ENCODE data around the gene MCOLN3.

The MCOLN3 gene

GRCh38 chr1:85048296-85049064 is at the start of gene MCOLN3:
TSS of gene MCOLN3 (minus strand) at chr1:85048500. CDS start at chr1:85045360, 3,140 bp downstream.
- H3K27ac Mint-ChIP-seq: no peak within 1 kb of the TSS
- H3K36me3 Mint-ChIP-seq: no peaks in the 10 kb centered on the region
- H3K4me1 Mint-ChIP-seq: peaks cover 7% of the 10 kb centered on the region
- H3K27me3 Mint-ChIP-seq: peaks cover 17% of the 10 kb centered on the region
- ATAC-seq (ENCODE audit: low read depth) (peak; percentile 66), DNase-seq (ENCODE audit: low spot score in 2 of 2) (peak in 1 of 2 donors; percentile 33)
- H3K9me3 Mint-ChIP-seq: no peaks in the 10 kb centered on the region
- H3K4me3 Mint-ChIP-seq: peak within 1 kb of the TSS; percentile 85

- H3K9me3 Mint-ChIP-seq: no peaks in the 10 kb centered on the region
- no peak overlapping the region for H3K4me3 Mint-ChIP-seq
- peaks cover 4% of the 10 kb centered on the region for H3K4me1 Mint-ChIP-seq
- H3K36me3 Mint-ChIP-seq: no peaks in the 10 kb centered on the region
- no peak overlapping the region for H3K27ac Mint-ChIP-seq
- DNase-seq (ENCODE audit: low spot score in 2 of 2) (no peak), ATAC-seq (ENCODE audit: low read depth) (no peak)
- H3K27me3 Mint-ChIP-seq: peaks cover 9% of the 10 kb centered on the region
These were observed 45.3 kb upstream of the MCOLN3 start for GRCh38 chr1:85093644-85094043.

- H3K4me1 Mint-ChIP-seq: peaks cover 4% of the 10 kb centered on the region
- no peak overlapping the region for H3K4me3 Mint-ChIP-seq
- ATAC-seq (ENCODE audit: low read depth) (no peak), DNase-seq (ENCODE audit: low spot score in 2 of 2) (no peak)
- peaks cover 9% of the 10 kb centered on the region for H3K27me3 Mint-ChIP-seq
- H3K36me3 Mint-ChIP-seq: no peaks in the 10 kb centered on the region
- no peak overlapping the region for H3K27ac Mint-ChIP-seq
- H3K9me3 Mint-ChIP-seq: no peaks in the 10 kb centered on the region
These were observed 43.5 kb upstream of the MCOLN3 start for GRCh38 chr1:85091671-85092280.

- no peaks in the 10 kb centered on the region for H3K36me3 Mint-ChIP-seq
- DNase-seq (ENCODE audit: low spot score in 2 of 2) (no peak), ATAC-seq (ENCODE audit: low read depth) (no peak)
- H3K4me3 Mint-ChIP-seq: no peak overlapping the region
- H3K9me3 Mint-ChIP-seq: no peaks in the 10 kb centered on the region
- peaks cover 4% of the 10 kb centered on the region for H3K4me1 Mint-ChIP-seq
- no peak overlapping the region for H3K27ac Mint-ChIP-seq
- H3K27me3 Mint-ChIP-seq: peaks cover 8% of the 10 kb centered on the region
These were observed 41.9 kb upstream of the MCOLN3 start for GRCh38 chr1:85090225-85090624.

DNA sequence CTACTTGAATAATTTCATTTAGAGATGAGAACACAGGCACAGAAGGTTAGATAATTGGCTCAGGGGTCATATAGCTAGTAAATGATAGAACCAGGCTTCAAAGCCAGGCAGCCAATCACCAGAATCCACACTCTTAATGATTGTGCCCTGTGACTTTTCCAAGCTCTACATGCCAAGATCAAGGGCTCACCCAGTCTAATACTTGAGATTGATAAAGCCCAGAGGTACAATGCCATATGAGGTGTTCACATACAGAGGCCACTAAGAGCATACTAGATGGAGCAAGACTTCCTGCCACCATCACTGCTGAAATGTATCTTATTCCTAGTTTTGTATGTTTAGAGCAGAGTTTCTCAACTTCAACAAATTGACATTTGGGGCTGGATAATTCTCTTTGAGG is 40.9 kb upstream of the MCOLN3 start:
- ATAC-seq (ENCODE audit: low read depth) (no peak), DNase-seq (ENCODE audit: low spot score in 2 of 2) (no peak)
- H3K27ac Mint-ChIP-seq: no peak overlapping the region
- H3K4me1 Mint-ChIP-seq: peaks cover 6% of the 10 kb centered on the region
- H3K9me3 Mint-ChIP-seq: no peaks in the 10 kb centered on the region
- H3K4me3 Mint-ChIP-seq: no peak overlapping the region
- H3K36me3 Mint-ChIP-seq: no peaks in the 10 kb centered on the region
- H3K27me3 Mint-ChIP-seq: peaks cover 11% of the 10 kb centered on the region

- H3K36me3 Mint-ChIP-seq: no peaks in the 10 kb centered on the region
- ATAC-seq (ENCODE audit: low read depth) (no peak), DNase-seq (ENCODE audit: low spot score in 2 of 2) (no peak)
- no peak overlapping the region for H3K4me3 Mint-ChIP-seq
- H3K27ac Mint-ChIP-seq: no peak overlapping the region
- no peaks in the 10 kb centered on the region for H3K9me3 Mint-ChIP-seq
- peaks cover 12% of the 10 kb centered on the region for H3K27me3 Mint-ChIP-seq
- peaks cover 6% of the 10 kb centered on the region for H3K4me1 Mint-ChIP-seq
These were observed 40.1 kb upstream of the MCOLN3 start for GRCh38 chr1:85088408-85088784.

DNA sequence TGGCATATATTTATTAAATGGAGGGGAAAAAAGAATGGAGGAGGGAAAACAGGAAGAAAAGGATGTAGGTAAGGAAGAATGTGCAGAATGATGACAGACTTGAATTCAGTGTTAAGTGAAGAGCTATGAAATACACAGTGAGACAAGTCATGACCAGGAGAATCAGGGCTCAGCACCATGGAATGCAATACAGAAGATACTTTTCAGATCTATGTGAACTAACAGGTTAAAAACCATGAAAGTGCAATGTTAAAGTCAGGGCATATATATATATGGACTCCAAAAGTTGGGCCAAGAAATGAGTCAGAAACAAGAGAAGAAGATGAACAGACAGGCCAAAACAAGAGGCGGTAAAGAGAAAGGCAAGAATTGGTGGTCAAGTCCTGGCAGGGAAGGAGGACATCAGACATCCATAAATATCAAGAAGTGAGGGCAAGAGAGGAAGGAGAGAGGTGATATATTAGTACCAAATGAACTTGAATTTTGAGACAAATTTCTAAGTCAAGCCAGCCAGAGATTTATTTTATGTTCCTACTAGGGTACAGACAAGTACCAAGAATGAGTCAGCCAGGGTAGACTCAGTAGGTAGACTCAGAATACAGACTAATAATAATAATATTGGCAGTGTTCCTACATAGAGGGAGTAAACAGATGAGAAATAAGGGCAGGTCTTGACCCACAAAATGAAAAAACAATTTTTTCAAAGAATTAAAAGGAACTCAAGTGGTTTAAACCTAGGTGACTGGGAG is 39.5 kb upstream of the MCOLN3 start:
- Mint-ChIP-seq H3K9me3 (no peaks in the 10 kb centered on the region), H3K27me3 (peaks cover 12% of the 10 kb centered on the region), H3K36me3 (no peaks in the 10 kb centered on the region), H3K4me1 (peaks cover 6% of the 10 kb centered on the region), H3K4me3 (no peak overlapping the region), H3K27ac (no peak overlapping the region)
- ATAC-seq (ENCODE audit: low read depth) (no peak), DNase-seq (ENCODE audit: low spot score in 2 of 2) (no peak)

GRCh38 chr1:85085417-85085816 is 37.1 kb upstream of the MCOLN3 start:
- no peaks in the 10 kb centered on the region for H3K36me3 Mint-ChIP-seq
- H3K4me1 Mint-ChIP-seq: peaks cover 2% of the 10 kb centered on the region
- peak; percentile 60 for ATAC-seq (ENCODE audit: low read depth)

DNA sequence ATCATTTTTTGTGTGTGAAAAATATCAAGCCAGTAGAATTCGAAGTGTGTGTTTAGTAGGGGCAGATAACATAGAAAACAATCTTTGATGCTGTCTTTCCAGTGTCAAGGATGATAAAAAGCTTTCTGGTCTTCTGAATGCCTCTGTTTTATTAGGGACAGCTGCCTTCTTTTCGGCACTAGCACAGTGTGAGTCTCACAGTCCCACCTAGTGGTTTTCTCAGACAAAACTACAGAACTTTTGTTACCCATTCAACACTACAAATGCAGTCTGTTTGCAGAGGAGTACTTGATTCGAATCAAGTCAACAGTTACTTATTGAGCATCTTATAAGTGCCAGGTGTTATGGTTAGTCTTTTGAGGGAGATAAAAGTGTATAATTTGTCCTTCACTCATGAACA is 30.6 kb upstream of the MCOLN3 start:
- H3K27ac Mint-ChIP-seq: no peak overlapping the region
- H3K4me3 Mint-ChIP-seq: no peak overlapping the region
- H3K36me3 Mint-ChIP-seq: peaks cover 3% of the 10 kb centered on the region
- H3K9me3 Mint-ChIP-seq: peaks cover 6% of the 10 kb centered on the region
- H3K27me3 Mint-ChIP-seq: peaks cover 8% of the 10 kb centered on the region
- no peaks in the 10 kb centered on the region for H3K4me1 Mint-ChIP-seq
- no peak for ATAC-seq (ENCODE audit: low read depth)
- no peak for DNase-seq (ENCODE audit: low spot score in 2 of 2)

More at GRCh38 chr1:85085417-85085816, 37.1 kb upstream of the MCOLN3 start:
- no peaks in the 10 kb centered on the region for H3K9me3 Mint-ChIP-seq
- no peak for DNase-seq (ENCODE audit: low spot score in 2 of 2)
- H3K4me3 Mint-ChIP-seq: no peak overlapping the region
- H3K27ac Mint-ChIP-seq: no peak overlapping the region
- H3K27me3 Mint-ChIP-seq: peaks cover 9% of the 10 kb centered on the region

DNA sequence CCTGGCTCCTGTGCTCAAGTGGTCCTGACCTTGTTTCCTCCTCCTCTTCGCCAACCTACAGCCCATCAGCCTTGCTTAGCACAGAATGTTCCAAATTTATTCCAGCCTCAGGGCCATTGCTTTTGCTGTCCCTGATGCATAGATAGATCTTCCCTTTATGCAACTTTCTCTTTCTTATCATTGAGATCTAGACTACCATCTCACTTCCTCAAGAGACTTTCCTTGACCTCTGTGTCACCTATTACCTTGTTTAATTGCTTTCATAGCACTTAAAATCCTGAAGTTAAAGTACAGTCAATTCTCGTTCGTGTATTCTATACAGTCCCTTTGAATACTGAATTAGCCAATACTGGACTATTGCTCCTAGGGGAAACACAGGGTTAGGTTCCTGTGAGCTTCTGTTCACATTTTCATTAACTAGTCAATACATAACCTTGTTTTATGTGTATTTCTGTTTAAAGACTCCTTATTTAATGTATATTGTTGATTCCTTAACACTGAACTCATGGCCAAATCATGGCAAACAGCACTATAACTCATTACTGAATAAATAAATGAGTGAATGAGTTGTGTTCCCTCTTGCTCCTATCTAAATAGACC is 26.2 kb upstream of the MCOLN3 start:
- Mint-ChIP-seq H3K27me3 (peaks cover 4% of the 10 kb centered on the region), H3K4me3 (no peak overlapping the region), H3K4me1 (no peaks in the 10 kb centered on the region), H3K9me3 (peaks cover 6% of the 10 kb centered on the region), H3K27ac (no peak overlapping the region), H3K36me3 (peaks cover 3% of the 10 kb centered on the region)
- ATAC-seq (ENCODE audit: low read depth) (no peak), DNase-seq (ENCODE audit: low spot score in 2 of 2) (no peak)

DNA sequence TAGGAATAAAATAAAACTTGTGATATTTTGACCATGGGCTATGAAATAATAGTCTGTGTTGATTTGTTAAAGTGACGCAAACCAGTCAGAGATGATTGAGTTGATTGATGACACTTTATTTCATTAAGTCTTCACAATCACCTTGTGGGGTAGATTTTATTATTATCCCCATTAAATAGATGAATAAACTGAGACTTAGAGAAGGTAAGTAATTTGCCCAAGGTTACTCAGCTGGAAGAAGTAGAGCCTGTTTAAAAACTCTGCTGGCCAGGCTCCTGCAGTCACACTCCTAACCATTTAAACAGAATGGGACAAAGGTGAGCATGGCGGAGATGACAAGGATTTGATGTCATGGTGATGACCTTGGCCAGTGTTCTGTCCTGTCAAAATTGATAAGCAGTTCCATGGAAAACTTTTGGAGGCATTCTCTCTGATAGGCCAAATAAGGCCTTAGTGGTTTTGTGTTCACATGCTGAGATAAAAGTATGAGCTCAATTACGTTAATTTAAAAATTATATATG is 22.7 kb upstream of the MCOLN3 start:
- H3K9me3 Mint-ChIP-seq: peaks cover 3% of the 10 kb centered on the region
- peaks cover 3% of the 10 kb centered on the region for H3K36me3 Mint-ChIP-seq
- H3K4me3 Mint-ChIP-seq: no peak overlapping the region
- peaks cover 7% of the 10 kb centered on the region for H3K27me3 Mint-ChIP-seq
- no peak for ATAC-seq (ENCODE audit: low read depth)
- no peak overlapping the region for H3K27ac Mint-ChIP-seq
- DNase-seq (ENCODE audit: low spot score in 2 of 2): no peak
- no peaks in the 10 kb centered on the region for H3K4me1 Mint-ChIP-seq

- DNase-seq (ENCODE audit: low spot score in 2 of 2): no peak
- Mint-ChIP-seq H3K9me3 (no peaks in the 10 kb centered on the region), H3K27ac (no peak overlapping the region), H3K36me3 (no peaks in the 10 kb centered on the region), H3K27me3 (peaks cover 6% of the 10 kb centered on the region), H3K4me1 (no peaks in the 10 kb centered on the region), H3K4me3 (no peak overlapping the region)
- no peak for ATAC-seq (ENCODE audit: low read depth)
These were observed 20.5 kb upstream of the MCOLN3 start for GRCh38 chr1:85068846-85069245.

DNA sequence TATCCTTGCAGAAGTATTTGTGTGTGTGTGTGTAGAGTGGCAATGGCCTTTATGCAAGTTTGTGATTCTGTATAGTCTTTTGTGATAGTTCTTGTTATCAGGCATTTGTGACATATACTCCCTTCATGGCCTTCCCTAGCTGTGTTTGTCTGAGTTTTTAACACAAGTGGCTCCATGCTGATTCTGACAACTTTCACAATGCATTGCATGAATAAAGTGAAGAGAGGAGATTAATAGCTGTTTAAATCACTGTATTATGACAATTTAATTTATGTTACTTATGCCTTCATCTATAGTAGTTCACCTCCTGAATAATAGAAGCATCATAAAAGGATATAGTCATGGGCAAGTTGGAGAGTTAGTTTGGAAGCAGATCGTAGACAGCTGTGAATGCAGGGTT is 17.2 kb upstream of the MCOLN3 start:
- H3K27me3 Mint-ChIP-seq: peaks cover 7% of the 10 kb centered on the region
- H3K27ac Mint-ChIP-seq: no peak overlapping the region
- no peak overlapping the region for H3K4me3 Mint-ChIP-seq
- no peaks in the 10 kb centered on the region for H3K36me3 Mint-ChIP-seq
- DNase-seq (ENCODE audit: low spot score in 2 of 2) (no peak), ATAC-seq (ENCODE audit: low read depth) (no peak)
- H3K4me1 Mint-ChIP-seq: peaks cover 6% of the 10 kb centered on the region
- H3K9me3 Mint-ChIP-seq: no peaks in the 10 kb centered on the region

Measured in memory B cell (primary cell).